Body of pancreas (tissue), 4 donors: ENCODE results near the gene CCDC86.

Experiments used
- CTCF ChIP-seq, 7 experiments: fragments of 450-650 bp in 4 of 7; fragments of 200-600 bp in 3 of 7; sonication (generic) in 3 of 7; IDR thresholded peaks; one replicate each; pipeline ENCODE4 v1.5.1; 2016 to 2019; ENCODE audit warnings: antibody characterized with exemption in 7 of 7
- POLR2A ChIP-seq, 3 donors: fragments of 450-650 bp; IDR thresholded peaks; one replicate each; pipeline ENCODE4 v1.6.1; 2016; ENCODE audit warnings: antibody characterized with exemption in 3 of 3, mild to moderate bottlenecking in 2 of 3

GRCh38 chr11:60874421-60875365 is 32.8 kb downstream of the CCDC86 start:
- TF ChIP-seq POLR2A (IDR thresholded peaks at IDR 0.05) (no peak), CTCF (IDR thresholded peaks at IDR 0.05) (no peak)
